Osteoblast (primary cell): Measurements from ENCODE around the gene AK8. TPM values are rescaled to one million over a fixed set of nuclear protein-coding genes. Genes with fewer than 3 reads are reported as not detected.

Experiments
- DNase-seq: peaks from one replicate; pipeline ENCODE4 v3.0.0; 2011; ENCODE audit warnings: low spot score, mixed read lengths; ENCODE audit not compliant: insufficient read length; ENCODE audit errors: missing footprints
- H2AFZ ChIP-seq: 2 replicates; pipeline ENCODE4 v1.6.0; 2011; ENCODE audit warnings: mild to moderate bottlenecking, low read length
- H3K27ac ChIP-seq: 2 replicates; pipeline ENCODE4 v1.5.1; 2011; ENCODE audit warnings: mild to moderate bottlenecking, low read depth, low read length, moderate library complexity
- H3K27me3 ChIP-seq: 2 replicates; pipeline ENCODE4 v1.6.0; 2012; ENCODE audit warnings: mild to moderate bottlenecking, control low read depth, inconsistent platforms, low read length, moderate library complexity; ENCODE audit not compliant: insufficient read depth
- H3K36me3 ChIP-seq: 2 replicates; pipeline ENCODE4 v1.5.1; 2011; ENCODE audit warnings: mild to moderate bottlenecking, low read length, control low read depth, moderate library complexity; ENCODE audit not compliant: insufficient read depth
- H3K4me1 ChIP-seq: 2 replicates; pipeline ENCODE4 v1.5.1; 2011; ENCODE audit warnings: mild to moderate bottlenecking, low read length, control low read depth, moderate library complexity; ENCODE audit not compliant: insufficient read depth
- H3K4me2 ChIP-seq: 2 replicates; pipeline ENCODE4 v1.6.0; 2011; ENCODE audit warnings: mild to moderate bottlenecking, low read length; ENCODE audit not compliant: insufficient read depth
- H3K4me3 ChIP-seq: fragments of 200-600 bp; sonication (generic); 3 replicates; pipeline ENCODE4 v1.5.1; 2012; ENCODE audit warnings: mild to moderate bottlenecking, low read length, inconsistent platforms; ENCODE audit not compliant: insufficient read depth
- H3K79me2 ChIP-seq: 2 replicates; pipeline ENCODE4 v1.6.0; 2012; ENCODE audit warnings: mild to moderate bottlenecking, low read length, control low read depth, inconsistent platforms; ENCODE audit not compliant: insufficient read depth
- H3K9me3 ChIP-seq: 2 replicates; pipeline ENCODE4 v1.5.1; 2011; ENCODE audit warnings: low read depth, low read length, control low read depth
- H4K20me1 ChIP-seq: 2 replicates; pipeline ENCODE4 v1.6.0; 2012; ENCODE audit warnings: mild to moderate bottlenecking, low read length, control low read depth; ENCODE audit not compliant: insufficient read depth
- total RNA-seq: library from RNA; depleted of rRNA; stranded (reverse); fragments of >200 nt; gene quantifications from 2 replicates; pipeline ENCODE4 v1.2.3, GENCODE V29; 2012
- TF ChIP-seq, protein P1 (sequence below): IDR thresholded peaks from 2 replicates; pipeline ENCODE4 v1.5.1; 2011; ENCODE audit warnings: mild to moderate bottlenecking, low read depth, low read length, moderate library complexity; ENCODE audit errors: extremely low read depth

The AK8 gene
- total RNA-seq, 1 donor, result 1.1 TPM

- Histone ChIP-seq H2AFZ (no peak overlapping the region), H3K9me3 (no peaks in the 10 kb centered on the region), H3K4me3 (no peak overlapping the region), H3K36me3 (peaks cover 22% of the 10 kb centered on the region), H3K4me2 (no peak overlapping the region), H3K4me1 (peaks cover 7% of the 10 kb centered on the region), H3K27me3 (no peaks in the 10 kb centered on the region), H3K79me2 (peaks cover 96% of the 10 kb centered on the region), H4K20me1 (peaks cover 53% of the 10 kb centered on the region), H3K27ac (no peak overlapping the region)
- DNase-seq, result no peak
- TF ChIP-seq, protein P1, sequence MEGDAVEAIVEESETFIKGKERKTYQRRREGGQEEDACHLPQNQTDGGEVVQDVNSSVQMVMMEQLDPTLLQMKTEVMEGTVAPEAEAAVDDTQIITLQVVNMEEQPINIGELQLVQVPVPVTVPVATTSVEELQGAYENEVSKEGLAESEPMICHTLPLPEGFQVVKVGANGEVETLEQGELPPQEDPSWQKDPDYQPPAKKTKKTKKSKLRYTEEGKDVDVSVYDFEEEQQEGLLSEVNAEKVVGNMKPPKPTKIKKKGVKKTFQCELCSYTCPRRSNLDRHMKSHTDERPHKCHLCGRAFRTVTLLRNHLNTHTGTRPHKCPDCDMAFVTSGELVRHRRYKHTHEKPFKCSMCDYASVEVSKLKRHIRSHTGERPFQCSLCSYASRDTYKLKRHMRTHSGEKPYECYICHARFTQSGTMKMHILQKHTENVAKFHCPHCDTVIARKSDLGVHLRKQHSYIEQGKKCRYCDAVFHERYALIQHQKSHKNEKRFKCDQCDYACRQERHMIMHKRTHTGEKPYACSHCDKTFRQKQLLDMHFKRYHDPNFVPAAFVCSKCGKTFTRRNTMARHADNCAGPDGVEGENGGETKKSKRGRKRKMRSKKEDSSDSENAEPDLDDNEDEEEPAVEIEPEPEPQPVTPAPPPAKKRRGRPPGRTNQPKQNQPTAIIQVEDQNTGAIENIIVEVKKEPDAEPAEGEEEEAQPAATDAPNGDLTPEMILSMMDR, result no peak
Measured at GRCh38 chr9:132677976-132678375, 200.1 kb downstream of the AK8 start.

Other genes with a start within 250 kb of the AK8 start
- gene DDX31, start 208.3 kb downstream of the AK8 start, total RNA-seq, result 10.9 and 11.6 TPM in 2 replicates
- gene GTF3C4, start 207.8 kb downstream of the AK8 start, total RNA-seq, result 18.0 and 21.7 TPM in 2 replicates
- 3.6 and 4.4 TPM in 2 replicates for gene SPACA9, start 614 bp upstream of the AK8 start, total RNA-seq
- gene TSC1, start 66.3 kb upstream of the AK8 start, total RNA-seq, result 68.4 and 81.3 TPM in 2 replicates
- gene GFI1B, start 100.4 kb upstream of the AK8 start, total RNA-seq, result under 0.01 TPM in 1 of 2 replicates, not detected in the other
- gene GTF3C5, start 152.7 kb upstream of the AK8 start, total RNA-seq, result 31.8 and 41.3 TPM in 2 replicates
- under 0.01 TPM in 1 of 2 replicates, not detected in the other for gene CEL, start 183.7 kb upstream of the AK8 start, total RNA-seq
- gene RALGDS, start 243.0 kb upstream of the AK8 start, total RNA-seq, result 11.2 and 12.7 TPM in 2 replicates